Fibroblast of lung (primary cell): ENCODE measurements around the gene EPHA8. TPM values are rescaled to one million over a fixed set of nuclear protein-coding genes. Genes with fewer than 3 reads are reported as not detected.

ENCODE experiments used
- DNase-seq, 2 donors: peaks; one replicate each; pipeline versions ENCODE4 v3.0.0 to v3.0.0-alpha.2; 2010; ENCODE audit warnings: low read depth in 2 of 2
- H2AFZ ChIP-seq: 2 replicates; pipeline ENCODE4 v1.5.1; 2012; ENCODE audit warnings: low read length, control low read depth, inconsistent platforms
- H3K27ac ChIP-seq: 2 replicates; pipeline ENCODE4 v1.5.1; 2011; ENCODE audit warnings: low read length, control low read depth; ENCODE audit not compliant: insufficient read depth
- H3K27me3 ChIP-seq: 2 replicates; pipeline ENCODE4 v1.5.1; 2011; ENCODE audit warnings: mild to moderate bottlenecking, low read length; ENCODE audit not compliant: control insufficient read depth, insufficient read depth
- H3K36me3 ChIP-seq: 2 replicates; pipeline ENCODE4 v1.5.1; 2011; ENCODE audit warnings: low read length; ENCODE audit not compliant: control insufficient read depth, insufficient read depth
- H3K4me1 ChIP-seq: 2 replicates; pipeline ENCODE4 v1.5.1; 2011; ENCODE audit warnings: low read length; ENCODE audit not compliant: control insufficient read depth, insufficient read depth; ENCODE audit errors: extremely low read depth
- H3K4me2 ChIP-seq: 2 replicates; pipeline ENCODE4 v1.5.1; 2011; ENCODE audit warnings: low read length, control low read depth; ENCODE audit not compliant: insufficient read depth; ENCODE audit errors: extremely low read depth
- H3K4me3 ChIP-seq, 4 experiments: fragments of 200-600 bp in 1 of 4; sonication (generic) in 1 of 4; replicated peaks in 1 of 4; 2 replicates each; pipeline ENCODE4 v1.5.1; 2011 to 2016; ENCODE audit warnings: low read length in 4 of 4, low read depth in 3 of 4, mild to moderate bottlenecking in 3 of 4, control low read depth in 2 of 4, inconsistent platforms in 1 of 4, mixed read lengths in 1 of 4; ENCODE audit not compliant: insufficient read depth in 1 of 4; ENCODE audit errors: control extremely low read depth in 1 of 4
- H3K79me2 ChIP-seq: 2 replicates; pipeline ENCODE4 v1.5.1; 2012; ENCODE audit warnings: mild to moderate bottlenecking, low read length, inconsistent platforms; ENCODE audit not compliant: control insufficient read depth, insufficient read depth
- H3K9ac ChIP-seq: 2 replicates; pipeline ENCODE4 v1.5.1; 2011; ENCODE audit warnings: mild to moderate bottlenecking, low read length, control low read depth; ENCODE audit not compliant: insufficient read depth
- H3K9me3 ChIP-seq: 2 replicates; pipeline ENCODE4 v1.5.1; 2012; ENCODE audit warnings: low read depth, low read length; ENCODE audit not compliant: control insufficient read depth, insufficient read depth
- H4K20me1 ChIP-seq: 2 replicates; pipeline ENCODE4 v1.5.1; 2011; ENCODE audit warnings: low read length; ENCODE audit not compliant: control insufficient read depth, insufficient read depth; ENCODE audit errors: extremely low read depth
- EZH2 ChIP-seq: IDR thresholded peaks from 2 replicates; pipeline ENCODE4 v1.5.1; 2012; ENCODE audit warnings: low read length, control low read depth, mild to moderate bottlenecking; ENCODE audit errors: missing control alignments
- polyA plus RNA-seq, 2 donors: library from polyadenylated mRNA; depleted of rRNA in 1 of 2; stranded (reverse) in 1 of 2; unstranded in 1 of 2; fragments of >200 nt; gene quantifications; 2 replicates each; pipeline ENCODE4 v1.2.1, GENCODE V29; 2011 to 2012; ENCODE audit warnings: missing spikeins in 1 of 2
- total RNA-seq: library from RNA; depleted of rRNA; stranded (reverse); fragments of >200 nt; gene quantifications from 2 replicates; pipeline ENCODE4 v1.2.1, GENCODE V29; 2014
- TF ChIP-seq, protein P1 (sequence below), 2 donors: IDR thresholded peaks in 1 of 2; conservative IDR thresholded peaks in 1 of 2; 1 replicate in 1 of 2; 2 replicates in 1 of 2; pipeline ENCODE4 v1.5.1; 2011 to 2012; ENCODE audit warnings: low read length in 2 of 2, control low read depth in 1 of 2, inconsistent platforms in 1 of 2, low read depth in 1 of 2, mild to moderate bottlenecking in 1 of 2

Gene EPHA8
- total and polyA plus RNA-seq, 2 donors (not counting 1 experiment from before 2014, with no cell fraction given), result not detected

DNA sequence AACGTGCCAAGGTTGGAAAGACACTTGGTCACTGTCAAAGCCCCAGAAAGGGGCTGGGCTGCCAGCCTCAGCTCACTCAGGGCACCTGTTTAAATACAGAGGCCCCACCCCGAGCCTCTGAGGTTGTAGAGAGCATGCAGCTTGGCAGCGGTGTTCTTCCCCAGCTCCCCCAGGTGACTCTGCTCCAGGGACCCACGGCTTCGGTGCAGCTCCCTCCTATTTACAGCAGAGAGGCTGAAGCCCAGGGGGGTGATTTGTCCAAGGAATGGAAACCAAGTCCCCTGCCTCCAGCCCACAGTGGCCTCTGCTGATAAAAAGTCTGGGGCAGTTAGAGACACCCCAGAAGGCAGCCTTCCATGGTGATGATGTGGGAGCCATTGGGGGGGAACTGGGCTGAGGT lies 64.0 kb downstream of the EPHA8 start:
- Histone ChIP-seq H3K79me2 (no peaks in the 10 kb centered on the region), H3K4me2 (no peak overlapping the region), H3K4me3 (no peak overlapping the region), H3K27ac (no peak overlapping the region), H3K36me3 (no peaks in the 10 kb centered on the region), H3K27me3 (peaks cover 21% of the 10 kb centered on the region), H3K9me3 (no peaks in the 10 kb centered on the region), H3K4me1 (no peaks in the 10 kb centered on the region), H3K9ac (no peak overlapping the region), H4K20me1 (no peaks in the 10 kb centered on the region), H2AFZ (no peak overlapping the region)
- no peak for DNase-seq
- TF ChIP-seq, protein P1, sequence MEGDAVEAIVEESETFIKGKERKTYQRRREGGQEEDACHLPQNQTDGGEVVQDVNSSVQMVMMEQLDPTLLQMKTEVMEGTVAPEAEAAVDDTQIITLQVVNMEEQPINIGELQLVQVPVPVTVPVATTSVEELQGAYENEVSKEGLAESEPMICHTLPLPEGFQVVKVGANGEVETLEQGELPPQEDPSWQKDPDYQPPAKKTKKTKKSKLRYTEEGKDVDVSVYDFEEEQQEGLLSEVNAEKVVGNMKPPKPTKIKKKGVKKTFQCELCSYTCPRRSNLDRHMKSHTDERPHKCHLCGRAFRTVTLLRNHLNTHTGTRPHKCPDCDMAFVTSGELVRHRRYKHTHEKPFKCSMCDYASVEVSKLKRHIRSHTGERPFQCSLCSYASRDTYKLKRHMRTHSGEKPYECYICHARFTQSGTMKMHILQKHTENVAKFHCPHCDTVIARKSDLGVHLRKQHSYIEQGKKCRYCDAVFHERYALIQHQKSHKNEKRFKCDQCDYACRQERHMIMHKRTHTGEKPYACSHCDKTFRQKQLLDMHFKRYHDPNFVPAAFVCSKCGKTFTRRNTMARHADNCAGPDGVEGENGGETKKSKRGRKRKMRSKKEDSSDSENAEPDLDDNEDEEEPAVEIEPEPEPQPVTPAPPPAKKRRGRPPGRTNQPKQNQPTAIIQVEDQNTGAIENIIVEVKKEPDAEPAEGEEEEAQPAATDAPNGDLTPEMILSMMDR (conservative IDR thresholded peaks at IDR 0.05 in 1 of 2, IDR thresholded peaks at IDR 0.05 in 1 of 2; ENCODE audit: low read depth in 1 of 2, low read length in 2 of 2), result no peak
- no peak for TF ChIP-seq EZH2

DNA sequence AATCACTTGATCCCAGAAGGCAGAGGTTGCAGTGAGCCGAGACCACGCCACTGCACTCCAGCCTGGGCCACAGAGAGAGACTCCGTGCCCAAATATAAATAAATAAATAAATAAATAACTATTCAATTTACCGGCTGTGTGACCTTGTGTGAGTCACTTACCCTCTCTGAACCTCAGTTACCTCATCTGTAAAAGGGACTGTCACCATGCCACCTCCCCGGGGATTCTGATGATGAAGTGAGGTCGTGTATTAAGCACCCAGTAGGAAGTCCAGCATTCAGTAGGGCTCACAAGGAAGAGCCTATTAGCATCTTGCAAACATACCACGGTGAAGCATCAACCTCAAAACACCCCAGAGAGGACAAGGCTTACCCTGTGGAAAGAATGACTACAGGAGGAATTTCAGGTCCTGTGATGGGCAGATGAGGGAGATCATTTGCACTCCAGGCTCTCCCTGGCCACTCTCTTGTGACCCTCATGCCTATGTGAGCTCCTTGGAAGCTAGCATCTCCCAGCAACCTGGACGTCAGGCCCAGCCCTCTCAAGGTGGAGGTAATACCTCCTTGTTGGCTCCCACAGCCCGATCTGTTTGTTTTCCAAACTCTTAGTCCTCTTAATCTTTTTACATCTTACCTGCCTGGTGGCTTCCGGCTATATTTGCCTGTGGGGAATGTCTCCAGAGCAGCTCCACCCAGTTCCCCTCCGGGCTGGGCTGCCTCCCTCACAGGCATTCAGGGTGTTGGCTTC lies 65.6 kb downstream of the EPHA8 start:
- no peaks in the 10 kb centered on the region for H3K4me1 ChIP-seq
- no peak overlapping the region for H3K4me2 ChIP-seq
- no peak overlapping the region for H3K9ac ChIP-seq
- H2AFZ ChIP-seq, result no peak overlapping the region
- no peak overlapping the region for H3K27ac ChIP-seq
- TF ChIP-seq, protein P1 (conservative IDR thresholded peaks at IDR 0.05 in 1 of 2, IDR thresholded peaks at IDR 0.05 in 1 of 2; ENCODE audit: low read depth in 1 of 2, low read length in 2 of 2), result no peak
- TF ChIP-seq EZH2, result no peak
- H3K9me3 ChIP-seq, result no peaks in the 10 kb centered on the region
- no peaks in the 10 kb centered on the region for H4K20me1 ChIP-seq
- no peaks in the 10 kb centered on the region for H3K36me3 ChIP-seq
- no peak overlapping the region for H3K4me3 ChIP-seq
- no peaks in the 10 kb centered on the region for H3K79me2 ChIP-seq
- peaks cover 28% of the 10 kb centered on the region for H3K27me3 ChIP-seq
- DNase-seq, result no peak

DNA sequence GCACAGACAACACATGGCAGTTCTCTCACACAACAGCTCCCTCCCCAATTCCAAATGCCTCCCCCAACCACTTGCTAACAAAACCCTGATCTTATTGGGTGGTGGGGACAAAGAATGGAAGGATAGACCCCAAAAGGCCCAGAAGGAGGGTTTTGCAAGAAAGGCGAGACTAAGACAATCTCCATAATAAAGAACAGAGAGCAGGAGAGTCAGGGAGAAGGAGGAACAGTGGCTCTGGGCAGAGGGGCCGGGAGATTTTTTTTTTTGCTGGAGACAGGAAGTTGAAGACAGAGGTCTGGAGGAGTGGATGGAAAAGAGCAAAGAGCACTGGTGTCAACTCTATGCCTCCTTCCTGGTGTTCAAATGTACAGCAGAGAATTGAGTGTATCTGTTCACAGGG lies 66.6 kb downstream of the EPHA8 start:
- DNase-seq, result no peak
- no peaks in the 10 kb centered on the region for H4K20me1 ChIP-seq
- H3K27me3 ChIP-seq, result peaks cover 28% of the 10 kb centered on the region
- H3K9ac ChIP-seq, result no peak overlapping the region
- no peak overlapping the region for H3K4me2 ChIP-seq
- H3K79me2 ChIP-seq, result no peaks in the 10 kb centered on the region
- H3K36me3 ChIP-seq, result no peaks in the 10 kb centered on the region
- no peaks in the 10 kb centered on the region for H3K9me3 ChIP-seq
- H3K4me3 ChIP-seq, result no peak overlapping the region
- H3K27ac ChIP-seq, result no peak overlapping the region
- H2AFZ ChIP-seq, result no peak overlapping the region
- no peak for TF ChIP-seq EZH2
- TF ChIP-seq, protein P1 (conservative IDR thresholded peaks at IDR 0.05 in 1 of 2, IDR thresholded peaks at IDR 0.05 in 1 of 2; ENCODE audit: low read depth in 1 of 2, low read length in 2 of 2), result no peak
- no peaks in the 10 kb centered on the region for H3K4me1 ChIP-seq
